ENCODE measurements around the gene ISLR.
A peak's percentile ranks its signal among the peaks of the same experiment; 100 is the strongest.

The ISLR gene

GRCh38 chr15:74173380-74174218, at the start of gene ISLR:
TSS of gene ISLR (plus strand) at chr15:74173710. CDS start at chr15:74174859, 1,149 bp downstream.
- peak within 1 kb of the TSS; percentile 37 to 46 for H3K4me3 ChIP-seq (ENCODE audit: low read length in 2 of 2)
- peaks cover 0 to 2% of the 10 kb centered on the region in 2 donors for H3K4me1 ChIP-seq (ENCODE audit: control insufficient read depth in 2 of 2, insufficient read depth in 2 of 2, low read length in 2 of 2)
- H3K27me3 ChIP-seq (ENCODE audit: control insufficient read depth in 2 of 2, insufficient read depth in 2 of 2, low read length in 2 of 2) = no peaks in the 10 kb centered on the region
- H3K27ac ChIP-seq (ENCODE audit: low read depth in 2 of 2, low read length in 2 of 2) = peak within 1 kb of the TSS; percentile 54 to 61
- H3K36me3 ChIP-seq (ENCODE audit: control insufficient read depth in 2 of 2, insufficient read depth in 2 of 2, low read length in 2 of 2) = no peaks in the 10 kb centered on the region
- no peaks in the 10 kb centered on the region for H3K9me3 ChIP-seq (ENCODE audit: control insufficient read depth in 2 of 2, low read length in 2 of 2)
- peak within 1 kb of the TSS in 1 of 2 donors; percentile 39 for H3K9ac ChIP-seq (ENCODE audit: low read depth in 1 of 2, low read length in 2 of 2)

GRCh38 chr15:74124196-74124595, 49.3 kb upstream of the ISLR start:
- Histone ChIP-seq H3K9ac (ENCODE audit: low read depth in 1 of 2, low read length in 2 of 2) (no peak overlapping the region), H3K27me3 (ENCODE audit: control insufficient read depth in 2 of 2, insufficient read depth in 2 of 2, low read length in 2 of 2) (peaks cover 8 to 17% of the 10 kb centered on the region in 2 donors), H3K4me3 (ENCODE audit: low read length in 2 of 2) (no peak overlapping the region), H3K36me3 (ENCODE audit: control insufficient read depth in 2 of 2, insufficient read depth in 2 of 2, low read length in 2 of 2) (no peaks in the 10 kb centered on the region), H3K4me1 (ENCODE audit: control insufficient read depth in 2 of 2, insufficient read depth in 2 of 2, low read length in 2 of 2) (no peaks in the 10 kb centered on the region), H3K27ac (ENCODE audit: low read depth in 2 of 2, low read length in 2 of 2) (no peak overlapping the region), H3K9me3 (ENCODE audit: control insufficient read depth in 2 of 2, low read length in 2 of 2) (no peaks in the 10 kb centered on the region)

- Histone ChIP-seq H3K9me3 (ENCODE audit: control insufficient read depth in 2 of 2, low read length in 2 of 2) (no peaks in the 10 kb centered on the region), H3K4me3 (ENCODE audit: low read length in 2 of 2) (no peak overlapping the region), H3K9ac (ENCODE audit: low read depth in 1 of 2, low read length in 2 of 2) (no peak overlapping the region), H3K36me3 (ENCODE audit: control insufficient read depth in 2 of 2, insufficient read depth in 2 of 2, low read length in 2 of 2) (no peaks in the 10 kb centered on the region), H3K27ac (ENCODE audit: low read depth in 2 of 2, low read length in 2 of 2) (no peak overlapping the region), H3K4me1 (ENCODE audit: control insufficient read depth in 2 of 2, insufficient read depth in 2 of 2, low read length in 2 of 2) (no peaks in the 10 kb centered on the region), H3K27me3 (ENCODE audit: control insufficient read depth in 2 of 2, insufficient read depth in 2 of 2, low read length in 2 of 2) (peaks cover 14 to 21% of the 10 kb centered on the region in 2 donors)
These were observed 48.8 kb upstream of the ISLR start for GRCh38 chr15:74124759-74125158.

- H3K27ac ChIP-seq (ENCODE audit: low read depth in 2 of 2, low read length in 2 of 2) = no peak overlapping the region
- H3K27me3 ChIP-seq (ENCODE audit: control insufficient read depth in 2 of 2, insufficient read depth in 2 of 2, low read length in 2 of 2) = peaks cover 35 to 40% of the 10 kb centered on the region in 2 donors
- H3K4me1 ChIP-seq (ENCODE audit: control insufficient read depth in 2 of 2, insufficient read depth in 2 of 2, low read length in 2 of 2) = no peaks in the 10 kb centered on the region
These were observed 46.1 kb upstream of the ISLR start for GRCh38 chr15:74127255-74127953.

GRCh38 chr15:74127954-74128784, 45.3 kb upstream of the ISLR start:
- Histone ChIP-seq H3K9me3 (ENCODE audit: control insufficient read depth in 2 of 2, low read length in 2 of 2) (no peaks in the 10 kb centered on the region), H3K27ac (ENCODE audit: low read depth in 2 of 2, low read length in 2 of 2) (no peak overlapping the region), H3K36me3 (ENCODE audit: control insufficient read depth in 2 of 2, insufficient read depth in 2 of 2, low read length in 2 of 2) (no peaks in the 10 kb centered on the region), H3K4me3 (ENCODE audit: low read length in 2 of 2) (peak overlapping the region; percentile 6 to 44), H3K27me3 (ENCODE audit: control insufficient read depth in 2 of 2, insufficient read depth in 2 of 2, low read length in 2 of 2) (peaks cover 38 to 43% of the 10 kb centered on the region in 2 donors), H3K4me1 (ENCODE audit: control insufficient read depth in 2 of 2, insufficient read depth in 2 of 2, low read length in 2 of 2) (no peaks in the 10 kb centered on the region), H3K9ac (ENCODE audit: low read depth in 1 of 2, low read length in 2 of 2) (no peak overlapping the region)

More at GRCh38 chr15:74127255-74127953, 46.1 kb upstream of the ISLR start:
- no peaks in the 10 kb centered on the region for H3K9me3 ChIP-seq (ENCODE audit: control insufficient read depth in 2 of 2, low read length in 2 of 2)
- H3K9ac ChIP-seq (ENCODE audit: low read depth in 1 of 2, low read length in 2 of 2) = no peak overlapping the region
- peak overlapping the region in 1 of 2 donors; percentile 44 for H3K4me3 ChIP-seq (ENCODE audit: low read length in 2 of 2)
- no peaks in the 10 kb centered on the region for H3K36me3 ChIP-seq (ENCODE audit: control insufficient read depth in 2 of 2, insufficient read depth in 2 of 2, low read length in 2 of 2)

GRCh38 chr15:74128785-74129585, 44.5 kb upstream of the ISLR start:
- Histone ChIP-seq H3K27ac (ENCODE audit: low read depth in 2 of 2, low read length in 2 of 2) (no peak overlapping the region), H3K36me3 (ENCODE audit: control insufficient read depth in 2 of 2, insufficient read depth in 2 of 2, low read length in 2 of 2) (no peaks in the 10 kb centered on the region), H3K9me3 (ENCODE audit: control insufficient read depth in 2 of 2, low read length in 2 of 2) (no peaks in the 10 kb centered on the region), H3K9ac (ENCODE audit: low read depth in 1 of 2, low read length in 2 of 2) (no peak overlapping the region), H3K4me3 (ENCODE audit: low read length in 2 of 2) (no peak overlapping the region), H3K4me1 (ENCODE audit: control insufficient read depth in 2 of 2, insufficient read depth in 2 of 2, low read length in 2 of 2) (no peaks in the 10 kb centered on the region), H3K27me3 (ENCODE audit: control insufficient read depth in 2 of 2, insufficient read depth in 2 of 2, low read length in 2 of 2) (peaks cover 43 to 45% of the 10 kb centered on the region in 2 donors)

- no peak overlapping the region for H3K4me3 ChIP-seq (ENCODE audit: low read length in 2 of 2)
- no peaks in the 10 kb centered on the region for H3K9me3 ChIP-seq (ENCODE audit: control insufficient read depth in 2 of 2, low read length in 2 of 2)
- H3K27ac ChIP-seq (ENCODE audit: low read depth in 2 of 2, low read length in 2 of 2) = no peak overlapping the region
- no peaks in the 10 kb centered on the region for H3K4me1 ChIP-seq (ENCODE audit: control insufficient read depth in 2 of 2, insufficient read depth in 2 of 2, low read length in 2 of 2)
- H3K36me3 ChIP-seq (ENCODE audit: control insufficient read depth in 2 of 2, insufficient read depth in 2 of 2, low read length in 2 of 2) = no peaks in the 10 kb centered on the region
- H3K9ac ChIP-seq (ENCODE audit: low read depth in 1 of 2, low read length in 2 of 2) = no peak overlapping the region
- H3K27me3 ChIP-seq (ENCODE audit: control insufficient read depth in 2 of 2, insufficient read depth in 2 of 2, low read length in 2 of 2) = peaks cover 47 to 52% of the 10 kb centered on the region in 2 donors
These were observed 43.8 kb upstream of the ISLR start for GRCh38 chr15:74129586-74130154.

GRCh38 chr15:74130155-74130848, 43.2 kb upstream of the ISLR start, which contains the start of gene ISLR2:
TSS of gene ISLR2 (plus strand) at chr15:74130586. CDS start at chr15:74132755, 2,169 bp downstream.
- Histone ChIP-seq H3K27me3 (ENCODE audit: control insufficient read depth in 2 of 2, insufficient read depth in 2 of 2, low read length in 2 of 2) (peaks cover 52 to 58% of the 10 kb centered on the region in 2 donors), H3K9ac (ENCODE audit: low read depth in 1 of 2, low read length in 2 of 2) (no peak within 1 kb of the TSS)

More at GRCh38 chr15:74130155-74130848, 43.2 kb upstream of the ISLR start, which contains the start of gene ISLR2:
- H3K4me1 ChIP-seq (ENCODE audit: control insufficient read depth in 2 of 2, insufficient read depth in 2 of 2, low read length in 2 of 2) = no peaks in the 10 kb centered on the region
- H3K9me3 ChIP-seq (ENCODE audit: control insufficient read depth in 2 of 2, low read length in 2 of 2) = no peaks in the 10 kb centered on the region
- H3K36me3 ChIP-seq (ENCODE audit: control insufficient read depth in 2 of 2, insufficient read depth in 2 of 2, low read length in 2 of 2) = no peaks in the 10 kb centered on the region
- H3K4me3 ChIP-seq (ENCODE audit: low read length in 2 of 2) = no peak within 1 kb of the TSS
- H3K27ac ChIP-seq (ENCODE audit: low read depth in 2 of 2, low read length in 2 of 2) = no peak within 1 kb of the TSS
